Measurements from ENCODE around the gene DENND4B.

- TF ChIP-seq CTCF (IDR thresholded peaks at IDR 0.05) (no peak), POLR2A (IDR thresholded peaks at IDR 0.05) (no peak)
Measured at GRCh38 chr1:153921803-153922075, 24.8 kb downstream of the DENND4B start.

Measured in right lobe of liver (tissue), 4 donors.